Measurements from ENCODE around the gene NELL2.

The NELL2 gene

DNA sequence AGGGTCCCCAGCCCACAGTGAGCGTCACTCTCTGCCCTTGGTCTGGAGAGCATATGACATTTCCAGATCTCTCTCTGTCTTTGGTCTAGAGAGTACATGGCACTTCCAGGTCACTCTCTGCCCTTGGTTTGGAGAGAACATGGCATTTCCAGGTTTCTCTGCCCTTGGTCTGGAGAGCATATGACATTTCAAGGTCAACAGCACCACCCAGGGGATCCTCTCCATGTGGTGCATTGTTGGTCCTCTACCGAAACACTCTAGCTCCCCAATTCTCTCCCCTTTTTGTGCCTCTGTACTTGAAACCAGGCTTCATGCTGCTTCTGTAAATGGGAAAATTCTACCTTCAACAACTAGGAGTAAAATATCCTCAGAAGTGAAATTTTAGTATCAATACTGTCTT lies 399.4 kb downstream of the NELL2 start:
- DNase-seq (ENCODE audit: low read depth in 3 of 3), result no peak

DNA sequence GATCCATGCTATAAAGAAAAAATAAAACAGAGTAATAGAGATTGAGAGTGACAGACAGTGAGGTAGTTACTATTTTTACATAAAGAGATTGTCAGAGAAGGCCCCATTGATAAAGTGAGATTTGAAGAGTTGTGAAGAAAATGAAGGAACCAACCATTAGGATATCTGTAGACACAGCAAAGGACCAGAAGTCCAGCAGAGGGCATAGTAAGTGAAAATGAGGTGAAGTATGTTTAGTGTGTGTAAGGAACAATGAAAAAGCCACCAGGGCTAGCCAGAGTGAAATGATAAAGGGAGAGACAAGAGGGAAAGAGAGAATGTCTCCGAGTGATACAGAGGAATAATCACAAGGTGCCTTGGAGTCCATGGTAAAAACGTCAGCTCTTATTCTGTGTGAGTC lies 411.0 kb downstream of the NELL2 start:
- no peak for DNase-seq (ENCODE audit: low read depth in 3 of 3)

DNA sequence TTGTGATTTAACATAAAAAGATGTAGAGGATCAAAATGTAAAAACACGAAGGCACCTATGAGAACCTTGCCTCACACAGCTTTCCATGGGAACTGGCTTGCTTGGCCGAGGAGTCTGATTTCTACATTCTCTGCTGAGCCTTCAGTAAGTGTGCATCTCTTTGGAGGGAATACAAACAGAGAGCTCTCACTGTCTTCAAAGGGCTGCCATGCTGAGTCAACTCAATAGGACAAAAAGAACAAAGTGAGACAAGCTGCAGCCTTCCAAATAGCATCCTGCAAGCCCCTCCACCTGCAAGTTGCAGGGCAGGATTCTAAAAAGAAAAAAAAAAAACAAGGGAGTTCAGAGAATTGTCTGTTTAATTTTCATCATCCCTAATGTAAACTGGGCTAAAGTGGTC lies 411.9 kb downstream of the NELL2 start:
- DNase-seq (ENCODE audit: low read depth in 3 of 3), result no peak

DNA sequence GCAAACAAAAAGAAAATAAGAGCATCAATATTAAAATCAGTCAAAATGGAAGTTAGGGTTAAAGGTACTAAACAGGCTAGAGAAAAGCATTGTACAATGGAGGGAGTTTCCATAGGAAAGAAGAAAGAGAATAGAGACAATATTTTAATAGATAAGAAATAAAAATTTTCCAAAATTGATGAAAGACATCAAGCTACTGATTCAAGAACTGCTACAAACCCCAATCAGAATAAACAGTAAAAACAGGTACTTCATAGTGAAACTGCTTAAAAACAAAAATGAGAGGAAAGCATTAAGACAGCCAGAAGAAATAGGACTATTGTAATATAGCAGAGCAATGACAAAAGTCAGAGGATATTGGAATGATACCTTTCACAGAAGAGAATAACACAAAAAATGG lies 413.4 kb downstream of the NELL2 start:
- no peak for DNase-seq (ENCODE audit: low read depth in 3 of 3)

DNA sequence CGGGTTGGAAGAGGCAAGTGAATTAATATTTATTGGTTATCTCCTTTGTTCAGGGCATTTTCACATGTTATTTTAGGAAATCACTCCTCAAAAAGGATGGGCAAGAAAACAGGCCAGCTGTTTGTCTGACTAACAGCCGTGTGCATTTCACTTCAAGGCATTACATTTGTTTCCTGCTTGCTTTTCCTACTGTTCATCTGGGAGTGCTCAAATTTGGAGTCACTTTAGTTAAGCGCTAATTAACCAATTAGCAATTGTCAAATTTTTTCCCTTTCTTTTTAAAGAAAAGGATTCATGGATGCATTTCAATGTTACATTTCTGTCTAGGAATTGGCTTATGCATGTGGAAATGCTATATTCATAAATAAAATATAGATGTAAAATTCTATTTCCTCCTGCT lies 415.9 kb downstream of the NELL2 start:
- no peak for DNase-seq (ENCODE audit: low read depth in 3 of 3)

DNA sequence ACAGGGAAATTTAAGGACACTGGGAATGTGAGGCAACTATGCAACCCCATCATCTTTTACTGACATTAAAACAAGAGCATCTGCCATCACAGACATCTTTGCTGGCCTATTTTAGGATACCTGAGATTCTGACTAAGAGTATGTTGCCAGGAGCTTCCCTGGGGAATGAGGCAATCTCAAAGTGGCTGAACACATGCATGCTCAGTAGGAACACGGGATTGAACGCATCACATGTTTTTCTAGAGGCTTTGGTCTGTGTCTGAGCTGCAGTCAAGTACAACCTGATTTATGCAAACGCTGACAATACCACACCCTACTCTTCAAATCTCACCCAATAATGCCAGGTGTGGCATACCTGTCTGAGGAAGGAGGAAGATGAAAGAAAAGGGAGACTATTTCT lies 416.5 kb downstream of the NELL2 start:
- DNase-seq (ENCODE audit: low read depth in 3 of 3), result no peak

Measured in stimulated activated CD4-positive, alpha-beta T cell treated with anti-CD3 and anti-CD28 coated beads, TNF-alpha, amount 100 ng/mL, for 48 hours (primary cell).